Trophoblast cell (in vitro differentiated cells and primary cell): Measurements from ENCODE around the gene ABCC3.

Experiments used
- DNase-seq, 2 donors: peaks; one replicate each; pipeline ENCODE4 v3.0.0-alpha.2; 2016
- H2AFZ ChIP-seq: 2 replicates; pipeline ENCODE4 v1.6.1; 2013; ENCODE audit warnings: low read length, moderate library complexity, mild to moderate bottlenecking; ENCODE audit not compliant: insufficient read depth, poor library complexity
- H2AK5ac ChIP-seq: 2 replicates; pipeline ENCODE4 v1.6.1; 2013; ENCODE audit warnings: mild to moderate bottlenecking, low read length
- H2BK120ac ChIP-seq: 2 replicates; pipeline ENCODE4 v1.6.1; 2013; ENCODE audit warnings: low read length, mild to moderate bottlenecking, moderate library complexity; ENCODE audit not compliant: insufficient read depth, poor library complexity
- H2BK12ac ChIP-seq: 2 replicates; pipeline ENCODE4 v1.6.1; 2013; ENCODE audit warnings: mild to moderate bottlenecking, low read length, moderate library complexity
- H2BK5ac ChIP-seq: 2 replicates; pipeline ENCODE4 v1.6.1; 2013; ENCODE audit warnings: low read length, low read depth, moderate library complexity, mild to moderate bottlenecking; ENCODE audit not compliant: poor library complexity
- H3K14ac ChIP-seq: 2 replicates; pipeline ENCODE4 v1.6.1; 2013; ENCODE audit warnings: mild to moderate bottlenecking, low read length
- H3K18ac ChIP-seq: 2 replicates; pipeline ENCODE4 v1.6.1; 2013; ENCODE audit warnings: mild to moderate bottlenecking, low read length
- H3K23ac ChIP-seq: 2 replicates; pipeline ENCODE4 v1.6.1; 2013; ENCODE audit warnings: low read length
- H3K27ac ChIP-seq: 2 replicates; pipeline ENCODE4 v1.5.1; 2013; ENCODE audit warnings: low read depth, mild to moderate bottlenecking, inconsistent platforms, low read length, moderate library complexity
- H3K27me3 ChIP-seq: 2 replicates; pipeline ENCODE4 v1.6.1; 2013; ENCODE audit warnings: inconsistent platforms, mild to moderate bottlenecking, low read length, moderate library complexity; ENCODE audit not compliant: insufficient read depth
- H3K36me3 ChIP-seq, 2 experiments: 1 replicate in 1 of 2; 2 replicates in 1 of 2; pipeline ENCODE4 v1.6.1; 2013; ENCODE audit warnings: low read length in 2 of 2, mild to moderate bottlenecking in 2 of 2, moderate library complexity in 1 of 2; ENCODE audit not compliant: insufficient read depth in 2 of 2, control insufficient read depth in 1 of 2
- H3K4ac ChIP-seq: 2 replicates; pipeline ENCODE4 v1.6.1; 2013; ENCODE audit warnings: low read depth, mild to moderate bottlenecking, low read length, moderate library complexity
- H3K4me1 ChIP-seq, 2 experiments: 1 replicate in 1 of 2; 2 replicates in 1 of 2; pipeline ENCODE4 v1.6.1; 2013; ENCODE audit warnings: low read length in 2 of 2, mild to moderate bottlenecking in 2 of 2, moderate library complexity in 1 of 2; ENCODE audit not compliant: insufficient read depth in 2 of 2, control insufficient read depth in 1 of 2
- H3K4me2 ChIP-seq: 2 replicates; pipeline ENCODE4 v1.6.1; 2013; ENCODE audit warnings: inconsistent platforms, mild to moderate bottlenecking, low read length, moderate library complexity
- H3K4me3 ChIP-seq: 2 replicates; pipeline ENCODE4 v1.5.1; 2013; ENCODE audit warnings: mild to moderate bottlenecking, low read depth, low read length, inconsistent platforms
- H3K79me1 ChIP-seq: one replicate; pipeline ENCODE4 v1.6.1; 2013; ENCODE audit warnings: low read length
- H3K79me2 ChIP-seq: 2 replicates; pipeline ENCODE4 v1.6.1; 2013; ENCODE audit warnings: low read length, mild to moderate bottlenecking; ENCODE audit not compliant: control insufficient read depth, insufficient read depth, poor library complexity
- H3K9ac ChIP-seq: 2 replicates; pipeline ENCODE4 v1.6.1; 2013; ENCODE audit warnings: mild to moderate bottlenecking, low read length
- H3K9me3 ChIP-seq: 2 replicates; pipeline ENCODE4 v1.6.1; 2013; ENCODE audit warnings: low read depth, mild to moderate bottlenecking, control low read depth, inconsistent platforms, low read length; ENCODE audit not compliant: insufficient read depth
- H4K12ac ChIP-seq: 2 replicates; pipeline ENCODE4 v1.6.1; 2013; ENCODE audit warnings: low read depth, mild to moderate bottlenecking, low read length, moderate library complexity
- H4K8ac ChIP-seq: 2 replicates; pipeline ENCODE4 v1.6.1; 2013; ENCODE audit warnings: low read depth, mild to moderate bottlenecking, low read length, moderate library complexity
- H4K91ac ChIP-seq: one replicate; pipeline ENCODE4 v1.6.1; 2013; ENCODE audit warnings: low read depth, mild to moderate bottlenecking, low read length, moderate library complexity
- WGBS: extraction: QIAGEN DNeasy Blood & Tissue Kit; methylation state at CpG from one replicate; pipeline ENCODE4 v1.1.7; 2013; ENCODE audit warnings: missing lambda C conversion rate; ENCODE audit not compliant: insufficient read length, insufficient coverage; ENCODE audit errors: extremely low coverage; 5-methylcytosine and 5-hydroxymethylcytosine counted together

ABCC3 gene

GRCh38 chr17:50685334-50685665 lies 50.6 kb downstream of the ABCC3 start:
- Histone ChIP-seq H4K91ac (no peak overlapping the region), H3K79me2 (no peaks in the 10 kb centered on the region), H3K18ac (no peak overlapping the region), H2BK12ac (no peak overlapping the region), H2BK120ac (no peak overlapping the region), H3K36me3 (no peaks in the 10 kb centered on the region), H3K4me1 (peaks cover 18 to 30% of the 10 kb centered on the region in 2 experiments), H2AFZ (no peak overlapping the region), H3K27me3 (no peaks in the 10 kb centered on the region), H3K4ac (no peak overlapping the region), H3K23ac (no peak overlapping the region), H2BK5ac (no peak overlapping the region), H3K27ac (no peak overlapping the region), H3K4me3 (no peak overlapping the region), H3K9me3 (no peaks in the 10 kb centered on the region), H3K9ac (no peak overlapping the region), H4K8ac (no peak overlapping the region), H3K4me2 (no peak overlapping the region), H4K12ac (no peak overlapping the region), H2AK5ac (no peak overlapping the region), H3K79me1 (peaks cover 2% of the 10 kb centered on the region), H3K14ac (no peak overlapping the region)
- no CpG with 5 or more reads among the region's 1 CpG for WGBS
- no peak for DNase-seq

- Histone ChIP-seq H2AFZ (no peak overlapping the region), H3K4me2 (no peak overlapping the region), H3K9ac (no peak overlapping the region), H2BK12ac (peak overlapping the region; percentile 19), H4K8ac (no peak overlapping the region), H3K79me2 (no peaks in the 10 kb centered on the region), H3K4me1 (peaks cover 19 to 31% of the 10 kb centered on the region in 2 experiments), H4K91ac (no peak overlapping the region), H3K23ac (no peak overlapping the region), H2BK120ac (no peak overlapping the region), H3K79me1 (peaks cover 2% of the 10 kb centered on the region), H3K27ac (no peak overlapping the region), H3K4me3 (no peak overlapping the region), H2AK5ac (peak overlapping the region; percentile 11), H3K18ac (no peak overlapping the region), H3K36me3 (no peaks in the 10 kb centered on the region), H3K14ac (no peak overlapping the region), H4K12ac (no peak overlapping the region), H3K4ac (no peak overlapping the region), H3K27me3 (no peaks in the 10 kb centered on the region), H2BK5ac (no peak overlapping the region), H3K9me3 (no peaks in the 10 kb centered on the region)
- WGBS: no CpG with 5 or more reads among the region's 17 CpGs
- DNase-seq: no peak
Measured at GRCh38 chr17:50685691-50686493, 51.2 kb downstream of the ABCC3 start.

- Histone ChIP-seq H3K4me3 (no peak overlapping the region), H3K18ac (no peak overlapping the region), H2AFZ (no peak overlapping the region), H3K14ac (no peak overlapping the region), H4K8ac (no peak overlapping the region), H3K79me2 (no peaks in the 10 kb centered on the region), H3K27me3 (no peaks in the 10 kb centered on the region), H3K4ac (no peak overlapping the region), H4K12ac (no peak overlapping the region), H2AK5ac (peak overlapping the region; percentile 11), H3K9ac (no peak overlapping the region), H3K4me2 (peak overlapping the region; percentile 9), H3K4me1 (peaks cover 19 to 31% of the 10 kb centered on the region in 2 experiments), H2BK120ac (no peak overlapping the region), H3K23ac (no peak overlapping the region), H4K91ac (no peak overlapping the region), H2BK12ac (peak overlapping the region; percentile 19), H2BK5ac (no peak overlapping the region), H3K9me3 (no peaks in the 10 kb centered on the region), H3K36me3 (no peaks in the 10 kb centered on the region), H3K27ac (no peak overlapping the region), H3K79me1 (peaks cover 2% of the 10 kb centered on the region)
- DNase-seq: peak in 1 of 2 donors; percentile 32
- WGBS: no CpG with 5 or more reads among the region's 14 CpGs
Measured at GRCh38 chr17:50686494-50687199, 52.0 kb downstream of the ABCC3 start.

DNA sequence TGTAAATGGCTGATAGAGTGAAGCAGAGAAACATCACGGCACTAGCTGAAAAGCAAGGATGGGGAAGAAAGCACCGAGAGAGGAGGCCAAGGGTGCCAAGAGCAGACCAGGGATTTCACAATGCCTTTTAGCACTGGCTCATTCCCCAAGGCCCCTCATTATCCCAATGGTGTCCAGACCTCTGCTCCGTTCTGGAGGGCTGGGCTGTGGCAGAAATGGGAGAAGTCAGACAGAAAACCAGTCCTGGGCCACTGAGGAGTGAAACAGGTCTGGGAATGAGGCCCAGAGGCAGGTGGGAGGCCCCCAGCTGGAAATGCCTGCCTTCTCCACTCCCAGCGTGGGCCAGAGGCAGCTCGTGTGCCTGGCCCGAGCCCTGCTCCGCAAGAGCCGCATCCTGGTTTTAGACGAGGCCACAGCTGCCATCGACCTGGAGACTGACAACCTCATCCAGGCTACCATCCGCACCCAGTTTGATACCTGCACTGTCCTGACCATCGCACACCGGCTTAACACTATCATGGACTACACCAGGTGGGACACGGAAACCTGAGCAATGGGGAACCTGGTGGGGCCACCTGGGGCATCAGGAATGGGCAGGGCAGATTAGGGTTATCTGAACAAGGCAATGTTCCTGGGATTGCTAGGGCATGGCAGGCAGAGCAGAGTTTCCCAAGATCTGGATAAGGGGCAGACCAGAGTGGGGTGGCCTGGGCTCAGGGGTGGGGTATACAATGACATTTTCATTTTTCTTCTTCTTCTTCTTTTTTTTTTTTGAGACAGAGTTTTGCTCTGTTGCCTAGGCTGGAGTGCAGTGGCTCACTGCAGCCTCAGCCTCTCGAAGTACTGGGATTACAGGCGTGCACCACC lies 52.8 kb downstream of the ABCC3 start:
- no peak overlapping the region for H4K8ac ChIP-seq
- no peak overlapping the region for H2BK12ac ChIP-seq
- peak overlapping the region; percentile 12 for H3K4me2 ChIP-seq
- no peak overlapping the region for H2AK5ac ChIP-seq
- no peak overlapping the region for H4K12ac ChIP-seq
- H3K4ac ChIP-seq: no peak overlapping the region
- H3K14ac ChIP-seq: no peak overlapping the region
- no peaks in the 10 kb centered on the region for H3K9me3 ChIP-seq
- DNase-seq: no peak
- no peak overlapping the region for H2BK5ac ChIP-seq
- H3K4me1 ChIP-seq: peaks cover 19 to 31% of the 10 kb centered on the region in 2 experiments
- H3K79me2 ChIP-seq: no peaks in the 10 kb centered on the region
- H3K79me1 ChIP-seq: peaks cover 2% of the 10 kb centered on the region
- no peak overlapping the region for H3K23ac ChIP-seq
- H2AFZ ChIP-seq: no peak overlapping the region
- H3K18ac ChIP-seq: no peak overlapping the region
- no peaks in the 10 kb centered on the region for H3K27me3 ChIP-seq
- H3K4me3 ChIP-seq: no peak overlapping the region
- no peaks in the 10 kb centered on the region for H3K36me3 ChIP-seq
- no peak overlapping the region for H3K27ac ChIP-seq
- WGBS: no CpG with 5 or more reads among the region's 16 CpGs
- H2BK120ac ChIP-seq: no peak overlapping the region
- H4K91ac ChIP-seq: no peak overlapping the region
- no peak overlapping the region for H3K9ac ChIP-seq
